ENCODE measurements around the gene KMT2C. TPM values are rescaled to one million over a fixed set of nuclear protein-coding genes. Genes with fewer than 3 reads are reported as not detected.

The KMT2C gene
- total and polyA plus RNA-seq, 2 of the 13 experiments (the other 11 are each of a cell fraction or from before 2014, with no cell fraction given): 7.1 to 14.4 TPM

DNA sequence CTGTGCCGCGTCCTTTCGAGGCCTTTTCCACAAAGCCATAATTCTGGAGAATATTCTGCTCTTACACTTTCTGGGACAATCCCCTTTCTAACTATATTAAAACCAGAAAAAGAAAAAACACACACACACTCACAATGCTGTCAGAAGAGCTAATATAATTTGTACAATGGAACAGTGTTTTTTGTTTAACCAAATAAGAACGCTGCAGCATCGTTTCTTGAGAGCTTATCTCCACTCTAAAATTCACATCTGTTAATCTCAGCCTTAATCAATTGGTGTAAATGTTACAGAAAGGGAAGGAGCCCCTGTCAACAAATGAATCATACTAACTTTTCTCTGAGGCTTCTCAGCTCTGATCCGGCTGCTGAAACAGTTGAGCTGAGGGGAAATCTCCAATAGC, 286.4 kb downstream of the KMT2C start:
- ChIA-PET CTCF (ENCODE audit: low intra/inter-chr PET ratio, low total read pairs) (no interaction called here), POLR2A (no interaction called here)
- Histone ChIP-seq H3K4me1 (ENCODE audit: insufficient read depth, low read length) (no peaks in the 10 kb centered on the region), H3K4me3 (replicated peaks in 1 of 3; ENCODE audit: insufficient read depth in 1 of 3, low read depth in 2 of 3, low read length in 3 of 3) (no peak overlapping the region), H4K20me1 (ENCODE audit: insufficient read depth, low read length) (no peaks in the 10 kb centered on the region), H3K9ac (ENCODE audit: insufficient read depth, low read depth, low read length) (no peak overlapping the region), H3K36me3 (replicated peaks in 1 of 2; ENCODE audit: control insufficient read depth in 1 of 2, insufficient read depth in 2 of 2, low read length in 2 of 2) (peaks cover 23 to 70% of the 10 kb centered on the region in 2 experiments), H3K9me3 (ENCODE audit: low read length) (no peaks in the 10 kb centered on the region), H3K4me2 (ENCODE audit: low read depth, low read length) (no peak overlapping the region), H3K27me3 (ENCODE audit: control insufficient read depth in 1 of 2, insufficient read depth in 2 of 2, low read length in 2 of 2) (no peaks in the 10 kb centered on the region), H2AFZ (ENCODE audit: low read length) (no peak overlapping the region), H3K27ac (ENCODE audit: extremely low read length, insufficient read depth, low read length) (no peak overlapping the region), H3K79me2 (ENCODE audit: insufficient read depth, low read length) (no peaks in the 10 kb centered on the region)
- TF ChIP-seq TP53 (CRISPR knock-in tag; conservative IDR thresholded peaks at IDR 0.05) (no peak), ZNF552 (CRISPR knock-in tag; IDR thresholded peaks at IDR 0.05; ENCODE audit: borderline replicate concordance) (no peak), MATR3 (CRISPR knock-in tag; IDR thresholded peaks at IDR 0.05) (no peak), WIZ (CRISPR knock-in tag; IDR thresholded peaks at IDR 0.05) (no peak), SRSF4 (IDR thresholded peaks at IDR 0.05; ENCODE audit: low read depth, low read length, poor library complexity, severe bottlenecking) (no peak), HDAC1 (CRISPR knock-in tag; IDR thresholded peaks at IDR 0.05) (no peak), ZNF768 (CRISPR knock-in tag; IDR thresholded peaks at IDR 0.05) (no peak)
- TF ChIP-seq, protein P1, sequence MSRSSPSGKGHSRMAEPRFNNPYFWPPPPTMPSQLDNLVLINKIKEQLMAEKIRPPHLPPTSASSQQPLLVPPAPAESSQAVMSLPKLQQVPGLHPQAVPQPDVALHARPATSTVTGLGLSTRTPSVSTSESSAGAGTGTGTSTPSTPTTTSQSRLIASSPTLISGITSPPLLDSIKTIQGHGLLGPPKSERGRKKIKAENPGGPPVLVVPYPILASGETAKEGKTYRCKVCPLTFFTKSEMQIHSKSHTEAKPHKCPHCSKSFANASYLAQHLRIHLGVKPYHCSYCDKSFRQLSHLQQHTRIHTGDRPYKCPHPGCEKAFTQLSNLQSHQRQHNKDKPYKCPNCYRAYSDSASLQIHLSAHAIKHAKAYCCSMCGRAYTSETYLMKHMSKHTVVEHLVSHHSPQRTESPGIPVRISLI (CRISPR knock-in tag; IDR thresholded peaks at IDR 0.05; ENCODE audit: borderline replicate concordance): no peak
- no peak for FAIRE-seq
- intact Hi-C loops (cut with micrococcal nuclease; ENCODE audit: unreplicated experiment): no loop called here
- in situ Hi-C loops (cut with HindIII; ENCODE audit: extremely low pct_ligation_motif_present, low pct_unique_long_range_greater_than_20kb): no loop called here
- ATAC-seq: no peak
- no TSS peak for BruUV-seq (replicated peaks)
- DNase-seq (ENCODE audit: low spot score): no peak
- 96% methylated on average over 6 of the region's 6 CpGs for WGBS (ENCODE audit: low lambda C conversion rate)

GRCh38 chr7:152148706-152149105, 287.1 kb downstream of the KMT2C start:
- Histone ChIP-seq H3K9ac (ENCODE audit: insufficient read depth, low read depth, low read length) (no peak overlapping the region), H3K36me3 (replicated peaks in 1 of 2; ENCODE audit: control insufficient read depth in 1 of 2, insufficient read depth in 2 of 2, low read length in 2 of 2) (peaks cover 23 to 70% of the 10 kb centered on the region in 2 experiments), H3K27ac (ENCODE audit: extremely low read length, insufficient read depth, low read length) (no peak overlapping the region), H3K4me3 (replicated peaks in 1 of 3; ENCODE audit: insufficient read depth in 1 of 3, low read depth in 2 of 3, low read length in 3 of 3) (no peak overlapping the region), H3K4me2 (ENCODE audit: low read depth, low read length) (no peak overlapping the region), H3K4me1 (ENCODE audit: insufficient read depth, low read length) (no peaks in the 10 kb centered on the region), H3K9me3 (ENCODE audit: low read length) (no peaks in the 10 kb centered on the region), H2AFZ (ENCODE audit: low read length) (no peak overlapping the region), H4K20me1 (ENCODE audit: insufficient read depth, low read length) (no peaks in the 10 kb centered on the region), H3K27me3 (ENCODE audit: control insufficient read depth in 1 of 2, insufficient read depth in 2 of 2, low read length in 2 of 2) (no peaks in the 10 kb centered on the region), H3K79me2 (ENCODE audit: insufficient read depth, low read length) (no peaks in the 10 kb centered on the region)
- CTCF ChIA-PET (ENCODE audit: low intra/inter-chr PET ratio, low total read pairs): no interaction called here
- TF ChIP-seq ZNF101 (CRISPR knock-in tag; IDR thresholded peaks at IDR 0.05; ENCODE audit: borderline replicate concordance, low read depth): no peak
- TF ChIP-seq ATAD3A (CRISPR knock-in tag; IDR thresholded peaks at IDR 0.05): no peak
- no peak for TF ChIP-seq SETDB1 (CRISPR knock-in tag; IDR thresholded peaks at IDR 0.05; ENCODE audit: borderline replicate concordance)
- no peak for TF ChIP-seq ISX (CRISPR knock-in tag; conservative IDR thresholded peaks at IDR 0.05)
- no peak for TF ChIP-seq ZBTB26 (CRISPR knock-in tag; IDR thresholded peaks at IDR 0.05; ENCODE audit: borderline replicate concordance)
- no peak for TF ChIP-seq ZNF782 (CRISPR knock-in tag; IDR thresholded peaks at IDR 0.05; ENCODE audit: borderline replicate concordance)
- no peak for TF ChIP-seq IKZF4 (CRISPR knock-in tag; IDR thresholded peaks at IDR 0.05; ENCODE audit: borderline replicate concordance, low read depth, not compliant biosample characterization)
- no peak for TF ChIP-seq HHEX (CRISPR knock-in tag; IDR thresholded peaks at IDR 0.05)
- DNase-seq (ENCODE audit: low spot score) (no peak), ATAC-seq (no peak), FAIRE-seq (no peak)
- POLR2A ChIA-PET: no interaction called here
- whole genome bisulfite sequencing (ENCODE audit: low lambda C conversion rate): 92% methylated on average over 5 of the region's 5 CpGs
- no TSS peak for BruUV-seq (replicated peaks)
- intact Hi-C loops (cut with micrococcal nuclease; ENCODE audit: unreplicated experiment) (no loop called here), in situ Hi-C loops (cut with HindIII; ENCODE audit: extremely low pct_ligation_motif_present, low pct_unique_long_range_greater_than_20kb) (no loop called here)
